ENCODE measurements around the gene UFSP2. TPM values are rescaled to one million over a fixed set of nuclear protein-coding genes. Genes with fewer than 3 reads are reported as not detected.

Gene UFSP2
- total RNA-seq, 1 donor, result 42.7 TPM

- no peak for DNase-seq (ENCODE audit: low read depth)
- H3K4me3 ChIP-seq (ENCODE audit: low read depth, low read length), result no peak overlapping the region
- TF ChIP-seq CTCF (IDR thresholded peaks at IDR 0.05; ENCODE audit: insufficient read depth, low read depth, low read length), result no peak
These were observed 13.9 kb downstream of the UFSP2 start for GRCh38 chr4:185411849-185412248.

GRCh38 chr4:185408432-185408831 is 17.3 kb downstream of the UFSP2 start:
- H3K4me3 ChIP-seq (ENCODE audit: low read depth, low read length), result no peak overlapping the region
- no peak for DNase-seq (ENCODE audit: low read depth)
- TF ChIP-seq CTCF (IDR thresholded peaks at IDR 0.05; ENCODE audit: insufficient read depth, low read depth, low read length), result no peak

- no peak overlapping the region for H3K4me3 ChIP-seq (ENCODE audit: low read depth, low read length)
- DNase-seq (ENCODE audit: low read depth), result no peak
- TF ChIP-seq CTCF (IDR thresholded peaks at IDR 0.05; ENCODE audit: insufficient read depth, low read depth, low read length), result no peak
These were observed 20.3 kb downstream of the UFSP2 start for GRCh38 chr4:185405296-185405999.

- H3K4me3 ChIP-seq (ENCODE audit: low read depth, low read length), result no peak overlapping the region
- TF ChIP-seq CTCF (IDR thresholded peaks at IDR 0.05; ENCODE audit: insufficient read depth, low read depth, low read length), result no peak
- no peak for DNase-seq (ENCODE audit: low read depth)
These were observed 21.7 kb downstream of the UFSP2 start for GRCh38 chr4:185404031-185404430.

- TF ChIP-seq CTCF (IDR thresholded peaks at IDR 0.05; ENCODE audit: insufficient read depth, low read depth, low read length), result no peak
- DNase-seq (ENCODE audit: low read depth), result no peak
- H3K4me3 ChIP-seq (ENCODE audit: low read depth, low read length), result no peak overlapping the region
These were observed 26.3 kb downstream of the UFSP2 start for GRCh38 chr4:185399466-185399865.

GRCh38 chr4:185398618-185399017 is 27.1 kb downstream of the UFSP2 start:
- no peak overlapping the region for H3K4me3 ChIP-seq (ENCODE audit: low read depth, low read length)
- TF ChIP-seq CTCF (IDR thresholded peaks at IDR 0.05; ENCODE audit: insufficient read depth, low read depth, low read length), result no peak
- no peak for DNase-seq (ENCODE audit: low read depth)

Measured in fibroblast of villous mesenchyme (primary cell).